Cardiac fibroblast (primary cell): ENCODE results near the gene PTH2.
"Not testable (repeated sequence)": the region's sequence is repeated elsewhere in the genome, so short reads cannot be mapped to it uniquely, and the experiment has no call there.

Source experiments
- DNase-seq, 2 donors: peaks; one replicate each; pipeline versions ENCODE4 v3.0.0 to v3.0.0-alpha.2; 2010; ENCODE audit warnings: low read depth in 2 of 2
- H3K4me3 ChIP-seq, 2 donors: replicated peaks in 1 of 2; 1 replicate in 1 of 2; 2 replicates in 1 of 2; pipeline ENCODE4 v1.5.1; 2011; ENCODE audit warnings: low read depth in 2 of 2, low read length in 2 of 2, mild to moderate bottlenecking in 2 of 2, moderate library complexity in 1 of 2
- CTCF ChIP-seq: IDR thresholded peaks from one replicate; pipeline ENCODE4 v1.5.1; 2011; ENCODE audit warnings: low read depth, mild to moderate bottlenecking, low read length, inconsistent platforms

The PTH2 gene

DNA sequence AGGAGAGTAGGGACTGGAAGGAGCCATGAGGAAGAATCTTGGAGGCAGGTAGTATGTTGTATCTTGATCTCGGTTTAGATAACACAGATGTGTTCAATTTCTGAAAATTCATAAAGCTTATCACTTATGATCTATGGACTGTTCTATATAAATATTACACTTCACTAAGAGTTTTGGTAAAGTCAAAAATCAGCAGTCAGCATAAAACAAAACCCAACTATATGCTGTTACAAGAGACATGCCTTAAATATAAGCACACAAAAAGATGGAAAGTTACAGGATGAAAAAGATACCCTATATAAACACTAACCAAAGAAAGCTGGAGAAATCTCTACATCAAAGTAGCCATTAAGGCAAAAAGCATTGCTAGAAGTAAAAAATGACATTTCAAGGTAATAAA is 39.6 kb downstream of the PTH2 start:
- no peak for TF ChIP-seq CTCF
- H3K4me3 ChIP-seq = no peak overlapping the region
- DNase-seq = no peak

DNA sequence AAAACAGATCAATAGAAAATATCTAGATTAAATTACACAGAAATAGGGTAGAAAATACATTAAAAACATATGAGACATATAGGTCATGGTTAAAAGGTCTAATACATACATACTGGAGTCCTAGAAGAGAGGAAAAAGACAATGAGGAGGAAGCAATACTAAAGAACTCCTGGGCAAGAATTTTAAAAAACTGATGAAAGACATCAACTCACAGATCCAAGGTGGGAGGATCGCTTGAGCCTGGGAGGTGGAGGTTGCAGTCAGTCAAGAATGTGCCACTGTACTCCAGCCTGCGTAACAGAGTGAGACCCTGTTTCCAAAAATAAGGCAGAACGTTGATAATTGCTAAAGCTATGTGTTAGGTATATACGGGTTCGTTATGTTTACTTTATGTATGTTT is 40.6 kb downstream of the PTH2 start:
- DNase-seq = no peak

DNA sequence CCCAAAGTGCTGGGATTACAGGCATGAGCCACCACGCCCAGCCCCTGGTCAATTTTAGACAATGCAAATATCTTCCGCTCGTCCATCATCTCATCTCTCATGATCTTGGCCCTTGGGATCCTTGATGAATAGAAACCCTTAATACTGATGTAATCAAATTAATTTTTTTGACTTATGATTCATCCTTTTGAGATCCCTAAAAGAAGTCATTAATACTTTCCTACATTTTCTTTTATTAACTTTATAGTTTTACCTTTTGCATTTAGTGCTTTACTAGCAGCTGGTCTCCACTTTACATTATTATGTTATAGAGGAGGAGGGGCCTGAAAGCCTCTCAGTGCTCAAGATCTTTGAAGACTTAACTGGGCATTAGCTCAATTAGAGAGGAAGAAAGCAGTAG is 42.9 kb downstream of the PTH2 start:
- no peak for DNase-seq
- no peak overlapping the region for H3K4me3 ChIP-seq
- no peak for TF ChIP-seq CTCF

More for the DNA sequence above, 40.6 kb downstream of the PTH2 start:
- no peak for TF ChIP-seq CTCF
- H3K4me3 ChIP-seq = no peak overlapping the region

GRCh38 chr19:49378512-49378911 is 44.7 kb downstream of the PTH2 start:
- TF ChIP-seq CTCF = no peak
- no peak for DNase-seq

DNA sequence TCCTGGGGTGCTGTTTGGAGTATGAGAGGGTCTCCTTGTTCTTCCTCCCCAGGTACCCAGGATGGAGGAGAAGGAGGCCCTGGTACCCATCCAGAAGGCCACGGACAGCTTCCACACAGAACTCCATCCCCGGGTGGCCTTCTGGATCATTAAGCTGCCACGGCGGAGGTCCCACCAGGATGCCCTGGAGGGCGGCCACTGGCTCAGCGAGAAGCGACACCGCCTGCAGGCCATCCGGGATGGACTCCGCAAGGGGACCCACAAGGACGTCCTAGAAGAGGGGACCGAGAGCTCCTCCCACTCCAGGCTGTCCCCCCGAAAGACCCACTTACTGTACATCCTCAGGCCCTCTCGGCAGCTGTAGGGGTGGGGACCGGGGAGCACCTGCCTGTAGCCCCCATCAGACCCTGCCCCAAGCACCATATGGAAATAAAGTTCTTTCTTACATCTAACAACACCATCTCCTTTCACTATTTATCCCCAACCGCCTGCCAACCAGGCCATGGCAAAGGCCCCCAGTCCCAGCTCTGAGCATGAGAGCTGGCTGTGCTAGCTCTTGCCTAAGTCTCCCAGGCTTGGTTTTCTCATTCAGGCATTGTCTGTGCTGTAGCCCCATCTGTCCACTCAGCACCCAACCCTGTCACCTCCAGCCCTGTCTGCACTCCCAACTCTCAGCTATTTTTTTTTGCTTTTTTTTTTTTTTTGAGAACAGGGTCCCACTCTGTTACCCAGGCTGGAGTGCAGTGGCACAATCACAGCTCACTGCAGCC is 48.4 kb downstream of the PTH2 start:
- H3K4me3 ChIP-seq = no peak overlapping the region
- no peak for DNase-seq
- no peak for TF ChIP-seq CTCF

More at GRCh38 chr19:49378512-49378911, 44.7 kb downstream of the PTH2 start:
- no peak overlapping the region for H3K4me3 ChIP-seq

GRCh38 chr19:49373174-49373573 is 50.1 kb downstream of the PTH2 start:
- not testable (repeated sequence) for DNase-seq, H3K4me3 ChIP-seq
